ENCODE measurements around the gene LRRC56. TPM values are rescaled to one million over a fixed set of nuclear protein-coding genes. Genes with fewer than 3 reads are reported as not detected.

The LRRC56 gene
- total and polyA plus RNA-seq, 2 experiments from 2014 or later, result 0.40 to 1.6 TPM

DNA sequence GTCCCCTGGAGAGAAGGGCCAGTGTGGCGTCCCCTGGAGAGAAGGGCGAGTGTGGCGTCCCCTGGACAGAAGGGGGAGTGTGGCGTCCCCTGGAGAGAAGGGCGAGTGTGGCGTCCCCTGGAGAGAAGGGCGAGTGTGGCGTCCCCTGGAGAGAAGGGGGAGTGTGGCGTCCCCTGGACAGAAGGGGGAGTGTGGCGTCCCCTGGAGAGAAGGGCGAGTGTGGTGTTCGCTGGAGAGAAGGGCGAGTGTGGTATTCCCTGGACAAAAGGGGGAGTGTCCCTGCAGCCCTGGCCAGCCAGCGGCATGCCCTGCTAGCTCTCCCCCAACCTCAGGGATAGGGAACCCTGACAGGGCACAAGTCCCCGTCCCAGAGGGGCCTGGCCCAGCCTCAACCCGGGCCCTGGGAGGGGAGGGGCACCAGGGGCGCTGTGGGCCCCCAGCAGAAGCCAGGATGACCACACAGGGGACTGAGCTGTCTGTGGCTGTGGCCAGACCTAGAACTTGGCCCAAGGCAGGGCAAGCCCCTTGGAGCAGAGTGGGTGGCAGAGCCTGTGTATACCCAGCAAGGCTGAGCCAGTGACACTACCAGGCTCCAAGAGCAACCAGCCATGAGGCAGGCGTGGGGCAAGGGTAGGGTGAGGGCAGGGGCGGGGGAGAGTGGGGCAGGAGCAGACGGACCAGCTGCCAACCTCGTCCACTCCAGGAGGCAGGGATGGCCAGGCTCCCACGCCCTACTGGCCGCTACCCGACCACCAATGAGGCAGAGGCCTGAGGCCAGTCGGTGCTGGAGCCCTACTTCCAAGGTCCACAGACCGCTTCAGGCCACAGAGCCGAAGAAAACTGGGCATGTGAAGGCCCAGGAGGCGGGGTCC lies 6.1 kb upstream of the LRRC56 start:
- no peaks in the 10 kb centered on the region for H3K27me3 ChIP-seq
- no peaks in the 10 kb centered on the region for H3K36me3 ChIP-seq (replicated peaks; ENCODE audit: insufficient read depth, low read depth)
- 93% methylated on average over 13 of the region's 28 CpGs for WGBS (ENCODE audit: low lambda C conversion rate, missing lambda C conversion rate)
- no peak overlapping the region for H3K4me2 ChIP-seq
- no peaks in the 10 kb centered on the region for H3K9me3 ChIP-seq (ENCODE audit: low read depth)
- no peaks in the 10 kb centered on the region for H3K9me2 ChIP-seq (replicated peaks; ENCODE audit: insufficient read depth)
- H3K4me1 ChIP-seq (ENCODE audit: insufficient read depth), result peaks cover 8% of the 10 kb centered on the region
- H4K20me1 ChIP-seq (ENCODE audit: insufficient read depth, poor library complexity, severe bottlenecking), result peaks cover 15% of the 10 kb centered on the region
- H3K27ac ChIP-seq, result no peak overlapping the region
- TF ChIP-seq, protein P1, sequence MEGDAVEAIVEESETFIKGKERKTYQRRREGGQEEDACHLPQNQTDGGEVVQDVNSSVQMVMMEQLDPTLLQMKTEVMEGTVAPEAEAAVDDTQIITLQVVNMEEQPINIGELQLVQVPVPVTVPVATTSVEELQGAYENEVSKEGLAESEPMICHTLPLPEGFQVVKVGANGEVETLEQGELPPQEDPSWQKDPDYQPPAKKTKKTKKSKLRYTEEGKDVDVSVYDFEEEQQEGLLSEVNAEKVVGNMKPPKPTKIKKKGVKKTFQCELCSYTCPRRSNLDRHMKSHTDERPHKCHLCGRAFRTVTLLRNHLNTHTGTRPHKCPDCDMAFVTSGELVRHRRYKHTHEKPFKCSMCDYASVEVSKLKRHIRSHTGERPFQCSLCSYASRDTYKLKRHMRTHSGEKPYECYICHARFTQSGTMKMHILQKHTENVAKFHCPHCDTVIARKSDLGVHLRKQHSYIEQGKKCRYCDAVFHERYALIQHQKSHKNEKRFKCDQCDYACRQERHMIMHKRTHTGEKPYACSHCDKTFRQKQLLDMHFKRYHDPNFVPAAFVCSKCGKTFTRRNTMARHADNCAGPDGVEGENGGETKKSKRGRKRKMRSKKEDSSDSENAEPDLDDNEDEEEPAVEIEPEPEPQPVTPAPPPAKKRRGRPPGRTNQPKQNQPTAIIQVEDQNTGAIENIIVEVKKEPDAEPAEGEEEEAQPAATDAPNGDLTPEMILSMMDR (IDR thresholded peaks at IDR 0.05; ENCODE audit: poor library complexity), result no peak
- no peak for TF ChIP-seq EZH2phosphoT487 (IDR thresholded peaks at IDR 0.05; ENCODE audit: low read depth, severe bottlenecking, unreplicated experiment)
- no peak for TF ChIP-seq EZH2 (IDR thresholded peaks at IDR 0.05; ENCODE audit: borderline replicate concordance)
- peak; percentile 5 for DNase-seq (ENCODE audit: low spot score)
- H2AFZ ChIP-seq, result no peak overlapping the region
- H3K4me3 ChIP-seq, result no peak overlapping the region
- peaks cover 10% of the 10 kb centered on the region for H3K79me2 ChIP-seq

DNA sequence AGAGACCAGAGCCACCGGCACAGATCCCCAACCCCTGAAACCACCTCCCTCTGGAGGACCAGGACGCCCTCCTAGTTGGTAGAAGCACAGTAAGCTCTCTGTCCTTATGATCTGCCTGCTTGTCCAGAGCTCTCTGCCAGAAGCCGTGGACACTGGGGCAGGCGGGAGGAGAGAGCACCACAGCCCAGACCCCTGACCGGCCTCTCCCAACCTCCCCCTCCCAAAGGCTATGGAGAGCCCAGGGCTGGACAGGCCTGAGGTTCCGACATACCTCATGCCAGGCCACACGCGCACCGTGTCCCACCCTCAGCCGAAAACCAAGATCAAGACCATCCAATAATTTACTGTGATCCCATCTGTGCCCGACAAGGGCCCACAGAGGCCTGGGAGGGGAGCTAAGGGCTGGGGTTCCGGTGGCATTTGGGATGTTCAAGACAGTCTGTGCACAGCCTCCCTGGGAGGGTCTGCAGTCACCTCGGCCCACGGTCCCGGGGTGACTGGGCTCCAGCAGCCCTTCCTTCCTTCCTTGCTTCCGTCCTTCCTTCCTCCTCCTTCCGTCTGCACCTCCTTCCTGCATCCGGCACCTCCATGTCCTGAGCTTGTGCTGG lies 5.3 kb upstream of the LRRC56 start:
- Histone ChIP-seq H3K27me3 (no peaks in the 10 kb centered on the region), H3K27ac (no peak overlapping the region), H3K4me2 (no peak overlapping the region), H2AFZ (no peak overlapping the region), H3K79me2 (peaks cover 10% of the 10 kb centered on the region), H3K4me1 (ENCODE audit: insufficient read depth) (peaks cover 17% of the 10 kb centered on the region), H3K4me3 (no peak overlapping the region), H3K36me3 (replicated peaks; ENCODE audit: insufficient read depth, low read depth) (no peaks in the 10 kb centered on the region), H3K9me2 (replicated peaks; ENCODE audit: insufficient read depth) (no peaks in the 10 kb centered on the region), H3K9me3 (ENCODE audit: low read depth) (no peaks in the 10 kb centered on the region), H4K20me1 (ENCODE audit: insufficient read depth, poor library complexity, severe bottlenecking) (peaks cover 15% of the 10 kb centered on the region)
- 96% methylated on average over 16 of the region's 18 CpGs for WGBS (ENCODE audit: low lambda C conversion rate, missing lambda C conversion rate)
- DNase-seq (ENCODE audit: low spot score), result peak; percentile 5
- TF ChIP-seq, protein P1 (IDR thresholded peaks at IDR 0.05; ENCODE audit: poor library complexity), result no peak
- TF ChIP-seq EZH2 (IDR thresholded peaks at IDR 0.05; ENCODE audit: borderline replicate concordance) (no peak), EZH2phosphoT487 (IDR thresholded peaks at IDR 0.05; ENCODE audit: low read depth, severe bottlenecking, unreplicated experiment) (no peak)

GRCh38 chr11:532527-532985 lies 4.8 kb upstream of the LRRC56 start:
- no peaks in the 10 kb centered on the region for H3K36me3 ChIP-seq (replicated peaks; ENCODE audit: insufficient read depth, low read depth)
- H3K27me3 ChIP-seq, result no peaks in the 10 kb centered on the region
- peaks cover 21% of the 10 kb centered on the region for H3K4me1 ChIP-seq (ENCODE audit: insufficient read depth)

More at GRCh38 chr11:532527-532985, 4.8 kb upstream of the LRRC56 start:
- WGBS (ENCODE audit: low lambda C conversion rate, missing lambda C conversion rate), result 97% methylated on average over 19 of the region's 23 CpGs
- H3K9me2 ChIP-seq (replicated peaks; ENCODE audit: insufficient read depth), result no peaks in the 10 kb centered on the region
- peaks cover 15% of the 10 kb centered on the region for H4K20me1 ChIP-seq (ENCODE audit: insufficient read depth, poor library complexity, severe bottlenecking)
- no peak overlapping the region for H3K27ac ChIP-seq
- no peak overlapping the region for H3K4me2 ChIP-seq
- no peaks in the 10 kb centered on the region for H3K9me3 ChIP-seq (ENCODE audit: low read depth)
- peak; percentile 4 for DNase-seq (ENCODE audit: low spot score)
- H3K79me2 ChIP-seq, result peaks cover 10% of the 10 kb centered on the region
- no peak overlapping the region for H3K4me3 ChIP-seq
- no peak for TF ChIP-seq EZH2phosphoT487 (IDR thresholded peaks at IDR 0.05; ENCODE audit: low read depth, severe bottlenecking, unreplicated experiment)
- TF ChIP-seq EZH2 (IDR thresholded peaks at IDR 0.05; ENCODE audit: borderline replicate concordance), result no peak
- TF ChIP-seq, protein P1 (IDR thresholded peaks at IDR 0.05; ENCODE audit: poor library complexity), result no peak
- no peak overlapping the region for H2AFZ ChIP-seq

Data from hepatocyte (in vitro differentiated cells).